GM18870 (cell line): ENCODE measurements around the gene SH2D3C.
"Not testable (repeated sequence)": the region's sequence is repeated elsewhere in the genome, so short reads cannot be mapped to it uniquely, and the experiment has no call there.

Source experiments
- ATAC-seq: cut with Tn5 transposase; IDR thresholded peaks from one replicate; pipeline ENCODE4 v1.9.1; 2021; ENCODE audit warnings: moderate library complexity; ENCODE audit not compliant: unreplicated experiment

SH2D3C gene

GRCh38 chr9:127769101-127769500 lies 9.4 kb downstream of the SH2D3C start:
- ATAC-seq = no peak

GRCh38 chr9:127768698-127769097 lies 9.8 kb downstream of the SH2D3C start:
- ATAC-seq = no peak

GRCh38 chr9:127767909-127768331 lies 10.5 kb downstream of the SH2D3C start:
- no peak for ATAC-seq

- ATAC-seq = no peak
Measured at GRCh38 chr9:127767410-127767809, 11.1 kb downstream of the SH2D3C start.

GRCh38 chr9:127765418-127765817 lies 13.0 kb downstream of the SH2D3C start:
- no peak for ATAC-seq

- no peak for ATAC-seq
Measured at GRCh38 chr9:127763918-127764384, 14.5 kb downstream of the SH2D3C start.

- no peak for ATAC-seq
Measured at GRCh38 chr9:127762111-127762676, 16.3 kb downstream of the SH2D3C start.

GRCh38 chr9:127761491-127761956 lies 16.9 kb downstream of the SH2D3C start:
- no peak for ATAC-seq

- no peak for ATAC-seq
Measured at GRCh38 chr9:127761061-127761460, 17.4 kb downstream of the SH2D3C start.

GRCh38 chr9:127758843-127759242 lies 19.6 kb downstream of the SH2D3C start:
- ATAC-seq = no peak

- not testable (repeated sequence) for ATAC-seq
Measured at GRCh38 chr9:127756776-127757175, 21.7 kb downstream of the SH2D3C start.

GRCh38 chr9:127756233-127756632 lies 22.2 kb downstream of the SH2D3C start:
- no peak for ATAC-seq

- no peak for ATAC-seq
Measured at GRCh38 chr9:127755061-127756060, 23.1 kb downstream of the SH2D3C start.

GRCh38 chr9:127754099-127755060 lies 24.1 kb downstream of the SH2D3C start:
- no peak for ATAC-seq

- no peak for ATAC-seq
Measured at GRCh38 chr9:127753622-127754021, 24.8 kb downstream of the SH2D3C start.

- ATAC-seq = no peak
Measured at GRCh38 chr9:127753148-127753547, 25.3 kb downstream of the SH2D3C start.

- no peak for ATAC-seq
Measured at GRCh38 chr9:127751269-127752054, 27.0 kb downstream of the SH2D3C start.

GRCh38 chr9:127749090-127749787 lies 29.2 kb downstream of the SH2D3C start:
- no peak for ATAC-seq

GRCh38 chr9:127746959-127747569 lies 31.4 kb downstream of the SH2D3C start:
- ATAC-seq = no peak
